ENCODE measurements around the gene PCP2. TPM values are rescaled to one million over a fixed set of nuclear protein-coding genes. Genes with fewer than 3 reads are reported as not detected.
A peak's percentile ranks its signal among the peaks of the same experiment; 100 is the strongest.

The PCP2 gene
- total and polyA plus RNA-seq, 3 experiments from 2014 or later: 0.48 to 0.91 TPM; not detected in 1

DNA sequence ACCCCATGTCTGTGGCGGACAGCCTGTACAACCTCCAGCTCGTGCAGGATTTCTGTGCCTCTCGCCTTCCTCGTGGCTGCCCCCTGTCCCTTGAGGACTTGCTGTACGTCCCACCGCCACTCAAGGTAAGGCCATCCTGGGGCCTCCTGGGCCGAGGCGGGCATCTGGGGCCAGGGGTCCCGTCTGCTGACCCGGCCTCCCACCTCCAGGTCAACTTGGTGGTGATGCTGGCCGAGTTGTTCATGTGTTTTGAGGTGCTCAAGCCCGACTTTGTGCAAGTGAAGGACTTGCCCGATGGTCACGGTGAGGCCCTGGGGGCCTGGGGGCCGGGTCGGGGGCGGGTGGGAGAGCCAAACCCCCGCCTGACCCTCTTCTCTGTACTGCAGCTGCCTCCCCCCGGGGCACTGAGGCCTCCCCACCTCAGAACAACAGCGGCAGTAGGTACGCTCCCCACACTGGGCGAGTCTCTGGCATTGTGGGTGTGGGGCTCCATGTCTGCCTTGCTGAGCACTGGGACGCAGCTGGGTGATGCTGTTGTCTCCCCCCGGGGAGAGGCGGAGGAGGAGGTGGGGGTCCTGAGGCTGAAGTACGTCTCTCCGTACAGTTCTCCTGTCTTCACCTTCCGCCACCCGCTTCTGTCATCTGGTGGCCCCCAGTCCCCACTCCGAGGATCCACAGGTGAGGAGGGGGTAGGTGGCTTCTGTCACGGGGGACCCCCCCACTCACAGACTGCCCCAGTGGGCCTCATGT lies 22.9 kb downstream of the PCP2 start:
- Histone ChIP-seq H3K27ac (ENCODE audit: low read depth, low read length) (no peak overlapping the region), H3K9me3 (ENCODE audit: low read length) (no peaks in the 10 kb centered on the region), H3K36me3 (ENCODE audit: insufficient read depth, low read length) (no peaks in the 10 kb centered on the region), H3K4me1 (ENCODE audit: insufficient read depth, low read length) (no peaks in the 10 kb centered on the region), H3K27me3 (ENCODE audit: insufficient read depth, low read length, poor library complexity, severe bottlenecking) (no peaks in the 10 kb centered on the region), H3K4me3 (ENCODE audit: low read length) (no peak overlapping the region)
- Mint-ChIP-seq H3K27me3 (peaks cover 2 to 5% of the 10 kb centered on the region in 2 donors), H3K27ac (no peak overlapping the region), H3K4me1 (no peaks in the 10 kb centered on the region), H3K9me3 (peaks cover 0 to 2% (median 0%) of the 10 kb centered on the region in 5 donors), H3K36me3 (no peaks in the 10 kb centered on the region), H3K4me3 (no peak overlapping the region)
- POLR2A ChIA-PET: no interaction called here
- CTCF ChIA-PET: no interaction called here
- no peak for DNase-seq

DNA sequence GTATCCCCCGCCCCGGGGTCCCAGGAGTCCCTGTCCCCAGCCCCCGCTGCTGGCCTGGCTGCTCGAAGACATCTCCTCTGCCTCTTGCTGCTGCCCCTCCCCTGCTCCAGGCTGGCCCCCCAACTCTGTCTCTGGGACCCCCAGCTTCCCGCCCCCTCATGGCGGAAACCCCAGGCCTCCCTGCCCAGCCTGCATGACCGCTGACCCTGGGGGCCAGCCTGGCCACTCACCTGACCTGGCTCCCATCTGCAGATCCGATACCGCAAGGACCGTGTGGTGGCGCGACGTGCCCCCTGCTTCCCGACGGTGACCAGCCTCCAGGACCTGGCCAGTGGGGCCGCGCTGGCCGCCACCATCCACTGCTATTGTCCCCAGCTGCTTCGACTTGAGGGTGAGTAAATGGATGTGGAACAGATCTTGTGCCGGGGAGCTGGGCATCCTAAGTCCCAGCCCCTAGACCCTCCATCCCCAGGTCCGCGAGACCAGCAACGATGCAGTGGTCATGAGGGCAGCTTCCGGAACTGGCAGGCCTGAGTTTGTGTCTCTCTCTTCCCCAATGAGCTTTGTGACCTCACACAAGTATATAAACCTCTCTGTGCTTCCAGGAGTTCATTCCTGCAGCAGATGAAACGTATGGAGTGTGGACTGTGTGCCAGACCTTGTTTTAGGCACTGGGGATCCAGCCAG lies 25.5 kb downstream of the PCP2 start:
- H3K27ac Mint-ChIP-seq: no peak overlapping the region
- no peaks in the 10 kb centered on the region for H3K36me3 ChIP-seq (ENCODE audit: insufficient read depth, low read length)
- H3K27ac ChIP-seq (ENCODE audit: low read depth, low read length): no peak overlapping the region
- H3K9me3 Mint-ChIP-seq: peaks cover 0 to 2% (median 0%) of the 10 kb centered on the region in 5 donors
- no peak overlapping the region for H3K4me3 ChIP-seq (ENCODE audit: low read length)
- ChIA-PET CTCF (no interaction called here), POLR2A (no interaction called here)
- H3K36me3 Mint-ChIP-seq: no peaks in the 10 kb centered on the region
- no peaks in the 10 kb centered on the region for H3K27me3 ChIP-seq (ENCODE audit: insufficient read depth, low read length, poor library complexity, severe bottlenecking)
- H3K4me3 Mint-ChIP-seq: no peak overlapping the region
- peak in 1 of 5 donors; percentile 44 for DNase-seq
- no peaks in the 10 kb centered on the region for H3K9me3 ChIP-seq (ENCODE audit: low read length)
- H3K4me1 Mint-ChIP-seq: no peaks in the 10 kb centered on the region
- H3K4me1 ChIP-seq (ENCODE audit: insufficient read depth, low read length): no peaks in the 10 kb centered on the region
- peaks cover 2 to 17% of the 10 kb centered on the region in 2 donors for H3K27me3 Mint-ChIP-seq

DNA sequence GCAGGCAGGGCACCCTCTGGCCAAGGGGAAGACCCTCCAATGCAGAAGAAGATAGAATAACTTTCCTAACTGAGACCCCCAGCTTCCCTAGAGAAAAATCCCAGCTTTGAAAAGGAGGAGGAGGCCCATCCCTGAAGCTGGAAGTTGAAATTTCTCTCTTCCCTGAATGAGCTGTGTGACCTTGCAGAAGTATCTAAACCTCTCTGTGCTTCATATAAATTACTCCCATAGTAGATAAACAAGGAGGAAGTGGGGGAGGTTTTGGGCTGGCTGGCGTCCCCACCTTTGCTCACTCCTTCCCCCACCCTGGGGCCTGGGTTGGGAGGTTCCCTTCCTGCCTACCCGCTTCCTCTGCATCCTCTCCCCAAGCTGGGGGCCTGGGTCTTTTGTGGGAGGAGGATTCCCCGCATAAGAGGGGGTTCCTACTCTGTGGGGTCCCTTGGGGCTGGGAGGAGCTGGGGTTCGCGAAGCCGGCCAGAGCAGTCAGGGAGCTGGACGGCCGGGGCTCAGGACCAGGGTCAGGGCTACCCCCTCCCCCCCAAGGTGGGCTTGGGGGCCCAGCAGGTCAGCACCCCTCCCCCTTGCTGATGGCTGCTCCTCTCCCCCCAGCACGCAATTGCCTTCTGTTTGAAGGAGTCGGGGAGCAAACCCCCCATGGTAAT lies 26.2 kb downstream of the PCP2 start:
- no peak for DNase-seq
- Histone ChIP-seq H3K4me3 (ENCODE audit: low read length) (no peak overlapping the region), H3K27ac (ENCODE audit: low read depth, low read length) (no peak overlapping the region), H3K4me1 (ENCODE audit: insufficient read depth, low read length) (no peaks in the 10 kb centered on the region), H3K27me3 (ENCODE audit: insufficient read depth, low read length, poor library complexity, severe bottlenecking) (no peaks in the 10 kb centered on the region), H3K36me3 (ENCODE audit: insufficient read depth, low read length) (no peaks in the 10 kb centered on the region), H3K9me3 (ENCODE audit: low read length) (no peaks in the 10 kb centered on the region)
- peaks cover 2 to 18% of the 10 kb centered on the region in 2 donors for H3K27me3 Mint-ChIP-seq
- ChIA-PET POLR2A (no interaction called here), CTCF (no interaction called here)
- no peaks in the 10 kb centered on the region for H3K36me3 Mint-ChIP-seq
- H3K4me3 Mint-ChIP-seq: no peak overlapping the region
- H3K9me3 Mint-ChIP-seq: peaks cover 0 to 2% (median 0%) of the 10 kb centered on the region in 5 donors
- no peaks in the 10 kb centered on the region for H3K4me1 Mint-ChIP-seq
- H3K27ac Mint-ChIP-seq: no peak overlapping the region

DNA sequence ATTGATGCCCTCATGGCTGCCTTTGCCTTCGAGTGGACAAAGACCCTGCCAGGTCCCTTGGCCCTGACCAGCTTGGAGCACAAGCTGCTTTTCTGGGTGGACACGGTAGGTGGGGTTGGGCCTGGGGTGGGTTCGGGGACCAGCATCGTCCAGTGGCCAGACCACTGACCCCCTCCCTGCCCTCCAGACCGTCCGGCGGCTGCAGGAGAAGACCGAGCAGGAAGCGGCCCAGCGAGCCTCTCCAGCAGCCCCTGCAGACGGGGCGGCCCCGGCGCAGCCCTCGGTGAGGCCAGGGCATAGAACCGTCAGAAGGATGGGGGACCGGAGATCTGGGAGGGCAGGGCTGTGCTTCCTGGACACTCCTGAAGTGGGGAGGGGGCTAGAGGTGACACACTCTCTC lies 27.2 kb downstream of the PCP2 start:
- POLR2A ChIA-PET: no interaction called here

DNA sequence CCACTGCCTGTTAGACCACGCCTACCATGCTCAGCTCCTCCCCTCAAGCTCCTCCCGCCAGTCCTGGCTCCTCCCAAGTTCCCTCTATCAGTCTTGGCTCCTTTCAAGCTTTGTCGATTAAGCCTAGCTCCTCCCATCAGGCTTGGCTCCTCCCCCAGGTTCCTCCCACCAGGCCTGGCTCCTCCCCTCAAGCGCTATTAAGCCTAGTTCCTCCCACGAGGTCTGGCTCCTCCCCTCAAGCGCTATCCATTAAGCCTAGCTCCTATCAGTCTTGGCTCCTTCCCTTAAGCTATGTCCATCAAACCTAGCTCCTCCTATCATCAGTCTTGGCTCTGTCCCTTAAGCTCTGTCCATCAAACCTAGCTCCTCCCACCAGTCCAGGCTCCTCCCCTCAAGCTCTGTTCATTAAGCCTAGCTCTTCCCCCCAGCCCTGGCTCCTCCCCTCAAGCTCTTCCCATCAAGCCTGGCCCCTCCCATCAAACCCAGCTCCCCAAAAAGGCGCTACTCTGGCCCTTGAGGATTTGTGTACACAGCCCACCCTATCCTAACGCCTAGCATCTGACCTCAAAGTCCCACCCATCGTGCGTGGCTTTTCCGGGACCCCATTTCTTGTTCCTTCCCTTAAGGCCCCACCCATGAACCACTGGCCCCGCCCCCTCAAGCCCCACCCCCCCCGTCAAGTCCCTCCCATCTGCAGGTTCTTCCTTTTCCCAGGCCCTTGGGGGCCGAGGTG lies 27.9 kb downstream of the PCP2 start:
- H3K27me3 Mint-ChIP-seq: peaks cover 2 to 23% of the 10 kb centered on the region in 2 donors
- no peaks in the 10 kb centered on the region for H3K4me1 Mint-ChIP-seq
- no peaks in the 10 kb centered on the region for H3K27me3 ChIP-seq (ENCODE audit: insufficient read depth, low read length, poor library complexity, severe bottlenecking)
- no peaks in the 10 kb centered on the region for H3K36me3 ChIP-seq (ENCODE audit: insufficient read depth, low read length)
- no peaks in the 10 kb centered on the region for H3K9me3 ChIP-seq (ENCODE audit: low read length)
- no peak overlapping the region for H3K27ac ChIP-seq (ENCODE audit: low read depth, low read length)
- H3K27ac Mint-ChIP-seq: no peak overlapping the region
- no peaks in the 10 kb centered on the region for H3K36me3 Mint-ChIP-seq
- H3K4me1 ChIP-seq (ENCODE audit: insufficient read depth, low read length): no peaks in the 10 kb centered on the region
- H3K9me3 Mint-ChIP-seq: peaks cover 0 to 2% (median 0%) of the 10 kb centered on the region in 5 donors
- ChIA-PET POLR2A (no interaction called here), CTCF (no interaction called here)
- H3K4me3 ChIP-seq (ENCODE audit: low read length): no peak overlapping the region
- DNase-seq: no peak
- H3K4me3 Mint-ChIP-seq: no peak overlapping the region

More for the DNA sequence above, 27.2 kb downstream of the PCP2 start:
- H3K4me3 Mint-ChIP-seq: no peak overlapping the region
- H3K36me3 Mint-ChIP-seq: no peaks in the 10 kb centered on the region
- CTCF ChIA-PET: no interaction called here
- H3K9me3 Mint-ChIP-seq: peaks cover 0 to 2% (median 0%) of the 10 kb centered on the region in 5 donors
- Histone ChIP-seq H3K9me3 (ENCODE audit: low read length) (no peaks in the 10 kb centered on the region), H3K27ac (ENCODE audit: low read depth, low read length) (no peak overlapping the region), H3K27me3 (ENCODE audit: insufficient read depth, low read length, poor library complexity, severe bottlenecking) (no peaks in the 10 kb centered on the region), H3K4me3 (ENCODE audit: low read length) (no peak overlapping the region), H3K4me1 (ENCODE audit: insufficient read depth, low read length) (no peaks in the 10 kb centered on the region), H3K36me3 (ENCODE audit: insufficient read depth, low read length) (no peaks in the 10 kb centered on the region)
- H3K4me1 Mint-ChIP-seq: no peaks in the 10 kb centered on the region
- no peak overlapping the region for H3K27ac Mint-ChIP-seq
- no peak for DNase-seq
- peaks cover 2 to 23% of the 10 kb centered on the region in 2 donors for H3K27me3 Mint-ChIP-seq

DNA sequence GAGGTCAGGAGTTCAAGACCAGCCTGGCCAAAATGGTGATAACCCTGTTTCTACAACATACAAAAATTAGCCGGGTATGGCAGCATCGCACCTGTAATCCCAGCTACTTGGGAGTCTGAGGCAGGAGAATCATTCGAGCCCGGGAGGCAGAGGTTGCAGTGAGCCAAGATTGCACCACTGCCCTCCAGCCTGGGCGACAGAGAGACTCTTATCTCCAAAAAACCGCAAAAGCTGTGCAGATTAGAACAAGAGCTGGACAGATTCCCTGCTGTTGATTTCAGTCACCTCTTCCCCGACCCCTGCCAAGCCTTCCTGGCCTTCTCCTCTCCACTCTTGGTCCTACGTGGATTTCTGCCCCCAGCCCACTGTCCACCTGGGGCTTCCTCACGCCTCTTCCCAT lies 29.6 kb downstream of the PCP2 start:
- peaks cover 0 to 2% (median 0%) of the 10 kb centered on the region in 5 donors for H3K9me3 Mint-ChIP-seq
- POLR2A ChIA-PET: no interaction called here
- no peaks in the 10 kb centered on the region for H3K9me3 ChIP-seq (ENCODE audit: low read length)
- H3K4me3 ChIP-seq (ENCODE audit: low read length): no peak overlapping the region
- peaks cover 2 to 23% of the 10 kb centered on the region in 2 donors for H3K27me3 Mint-ChIP-seq
- no peak overlapping the region for H3K27ac Mint-ChIP-seq
- no peaks in the 10 kb centered on the region for H3K4me1 ChIP-seq (ENCODE audit: insufficient read depth, low read length)
- no peak overlapping the region for H3K27ac ChIP-seq (ENCODE audit: low read depth, low read length)
- DNase-seq: no peak
- CTCF ChIA-PET: interaction anchor here (0.9 kb wide), 1 partner anchor 36 kb away, joined by 3 read pairs; no protein-coding TSS in a partner anchor
- no peaks in the 10 kb centered on the region for H3K4me1 Mint-ChIP-seq
- no peaks in the 10 kb centered on the region for H3K27me3 ChIP-seq (ENCODE audit: insufficient read depth, low read length, poor library complexity, severe bottlenecking)
- H3K36me3 ChIP-seq (ENCODE audit: insufficient read depth, low read length): no peaks in the 10 kb centered on the region
- no peaks in the 10 kb centered on the region for H3K36me3 Mint-ChIP-seq
- H3K4me3 Mint-ChIP-seq: no peak overlapping the region

DNA sequence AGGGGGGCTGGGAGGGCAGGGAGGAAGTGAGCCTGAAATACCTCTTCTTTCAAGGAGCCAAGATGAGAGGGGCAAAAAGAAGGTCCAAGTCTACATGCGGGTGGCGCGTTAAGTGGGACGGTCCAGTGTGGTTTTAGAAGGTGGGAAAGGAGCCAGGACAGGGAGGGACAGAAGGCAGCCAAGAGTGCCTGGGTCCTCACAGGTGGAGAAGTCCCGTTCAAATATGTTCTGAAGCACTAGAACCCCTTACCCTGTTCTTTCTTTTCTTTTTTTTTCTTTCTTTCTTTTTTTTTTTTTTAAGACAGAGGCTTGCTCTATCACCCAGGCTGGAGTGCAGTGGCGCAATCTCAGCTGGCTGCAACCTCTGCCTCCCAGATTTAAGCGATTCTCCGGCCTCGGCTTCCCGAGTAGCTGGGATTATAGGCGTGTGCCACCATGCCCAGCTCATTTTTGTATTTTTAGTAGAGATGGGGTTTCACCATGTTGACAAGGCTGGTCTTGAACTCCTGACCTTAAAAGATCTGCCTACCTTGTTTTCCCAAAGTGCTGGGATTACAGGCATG lies 30.5 kb downstream of the PCP2 start:
- Mint-ChIP-seq H3K27me3 (peaks cover 6 to 23% of the 10 kb centered on the region in 2 donors), H3K4me1 (no peaks in the 10 kb centered on the region), H3K27ac (no peak overlapping the region), H3K36me3 (no peaks in the 10 kb centered on the region), H3K9me3 (peaks cover 0 to 2% (median 0%) of the 10 kb centered on the region in 5 donors), H3K4me3 (no peak overlapping the region)
- Histone ChIP-seq H3K36me3 (ENCODE audit: insufficient read depth, low read length) (no peaks in the 10 kb centered on the region), H3K27ac (ENCODE audit: low read depth, low read length) (no peak overlapping the region), H3K27me3 (ENCODE audit: insufficient read depth, low read length, poor library complexity, severe bottlenecking) (peaks cover 2% of the 10 kb centered on the region), H3K4me3 (ENCODE audit: low read length) (no peak overlapping the region), H3K9me3 (ENCODE audit: low read length) (no peaks in the 10 kb centered on the region), H3K4me1 (ENCODE audit: insufficient read depth, low read length) (no peaks in the 10 kb centered on the region)
- DNase-seq: no peak
- ChIA-PET POLR2A (no interaction called here), CTCF (no interaction called here)

All from CD8-positive, alpha-beta memory T cell (primary cell).